Colonic mucosa (tissue), 4 donors: ENCODE data around the gene ESRRA. TPM values are rescaled to one million over a fixed set of nuclear protein-coding genes. Genes with fewer than 3 reads are reported as not detected.

ENCODE experiments used
- DNase-seq: peaks from one replicate; pipeline ENCODE4 v3.0.0-alpha.2; 2020
- H3K27ac ChIP-seq: fragments of 200-600 bp; one replicate; pipeline ENCODE4 v1.8.0; 2021
- H3K27me3 ChIP-seq: fragments of 200-600 bp; one replicate; pipeline ENCODE4 v1.8.0; 2021
- H3K36me3 ChIP-seq: fragments of 200-600 bp; one replicate; pipeline ENCODE4 v1.8.0; 2021
- H3K4me1 ChIP-seq: fragments of 200-600 bp; one replicate; pipeline ENCODE4 v1.8.0; 2021; ENCODE audit warnings: mild to moderate bottlenecking
- H3K4me3 ChIP-seq: fragments of 200-600 bp; one replicate; pipeline ENCODE4 v1.8.0; 2021
- H3K9ac ChIP-seq, 2 donors: one replicate each; pipeline ENCODE4 v1.7.0; 2013; ENCODE audit warnings: control low read depth in 2 of 2, low read depth in 2 of 2, low read length in 2 of 2
- H3K9me3 ChIP-seq: fragments of 200-600 bp; one replicate; pipeline ENCODE4 v1.8.0; 2021
- intact Hi-C: fragments of 100-400 bp; cut with DNase I; formaldehyde crosslinking; loops from one replicate; pipeline ENCODE4 v1.14.1; 2022
- total RNA-seq, 2 donors: library from RNA; stranded (reverse); fragmentation: NEBNext Ultra II Directional in 1 of 2; extraction: Animal tissue kit (Norgen Biotek cat#: 25700) in 1 of 2; gene quantifications; one replicate each; pipeline ENCODE4 v1.2.1, GENCODE V29; 2021
- TF ChIP-seq, protein P1 (sequence below): fragments of 200-600 bp; IDR thresholded peaks from one replicate; pipeline ENCODE4 v1.8.0; 2022; ENCODE audit warnings: antibody characterized with exemption, mild to moderate bottlenecking
- donor health status: healthy.
- donor health status: DM: no; HTN: no; CAD: no.
- donor health status: DM: no; HTN: no; CAD: no.

ESRRA gene
- total RNA-seq, 2 donors from 2014 or later: 150 to 187 TPM

DNA sequence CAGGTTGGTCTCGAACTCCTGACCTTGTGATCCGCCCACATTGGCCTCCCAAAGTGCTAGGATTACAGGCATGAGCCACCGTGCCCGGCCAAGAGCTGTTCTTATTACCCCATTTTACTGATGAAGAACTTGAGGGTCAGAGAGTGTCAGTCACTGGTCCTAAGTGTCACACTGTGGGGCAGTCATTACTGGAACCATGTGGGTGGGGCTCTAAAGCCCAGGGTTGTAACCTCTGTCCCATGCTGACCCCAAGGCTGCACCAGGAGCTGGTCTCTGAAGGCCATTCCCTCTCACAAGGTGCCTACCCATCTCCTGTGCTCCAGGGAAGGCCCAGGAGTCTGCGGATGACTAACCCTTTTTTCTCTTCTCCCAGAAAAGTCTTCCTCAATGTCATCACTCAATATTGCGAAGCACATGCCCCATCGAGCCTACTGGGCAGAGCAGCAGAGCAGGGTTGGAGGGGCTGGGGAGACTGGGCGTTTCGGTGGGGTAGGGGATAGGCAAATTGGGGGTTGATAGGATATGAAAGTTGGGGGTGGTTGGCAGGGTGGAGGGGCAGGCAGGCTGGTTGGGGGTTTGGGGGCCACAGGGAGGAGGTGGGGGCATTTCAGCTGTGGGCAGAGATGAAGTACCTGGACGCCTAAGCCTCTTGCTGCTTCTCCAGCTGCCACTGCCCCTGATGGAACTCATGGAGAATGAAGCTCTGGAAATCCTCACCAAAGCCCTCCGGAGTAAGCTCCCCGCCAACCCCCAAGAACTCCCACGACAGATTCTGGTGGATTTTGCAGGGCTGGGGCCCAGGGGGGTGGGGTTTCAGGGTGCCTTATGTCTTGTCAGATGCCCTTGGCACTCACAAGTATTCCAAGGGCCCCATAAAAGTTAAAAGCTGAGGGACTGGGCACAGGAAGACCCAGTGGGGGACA, 2.0 kb upstream of the ESRRA start:
- Histone ChIP-seq H3K9ac (peak overlapping the region; percentile 58 to 89), H3K4me1 (peaks cover 32% of the 10 kb centered on the region), H3K27ac (peak overlapping the region; percentile 99), H3K36me3 (no peaks in the 10 kb centered on the region), H3K27me3 (peaks cover 19% of the 10 kb centered on the region), H3K9me3 (no peaks in the 10 kb centered on the region), H3K4me3 (no peak overlapping the region)
- no peak for DNase-seq
- intact Hi-C loops: loop anchor here (2.0 to 5.0 kb wide), 2 partner anchors 35 to 101 kb away; no protein-coding TSS in a partner anchor
- TF ChIP-seq, protein P1, sequence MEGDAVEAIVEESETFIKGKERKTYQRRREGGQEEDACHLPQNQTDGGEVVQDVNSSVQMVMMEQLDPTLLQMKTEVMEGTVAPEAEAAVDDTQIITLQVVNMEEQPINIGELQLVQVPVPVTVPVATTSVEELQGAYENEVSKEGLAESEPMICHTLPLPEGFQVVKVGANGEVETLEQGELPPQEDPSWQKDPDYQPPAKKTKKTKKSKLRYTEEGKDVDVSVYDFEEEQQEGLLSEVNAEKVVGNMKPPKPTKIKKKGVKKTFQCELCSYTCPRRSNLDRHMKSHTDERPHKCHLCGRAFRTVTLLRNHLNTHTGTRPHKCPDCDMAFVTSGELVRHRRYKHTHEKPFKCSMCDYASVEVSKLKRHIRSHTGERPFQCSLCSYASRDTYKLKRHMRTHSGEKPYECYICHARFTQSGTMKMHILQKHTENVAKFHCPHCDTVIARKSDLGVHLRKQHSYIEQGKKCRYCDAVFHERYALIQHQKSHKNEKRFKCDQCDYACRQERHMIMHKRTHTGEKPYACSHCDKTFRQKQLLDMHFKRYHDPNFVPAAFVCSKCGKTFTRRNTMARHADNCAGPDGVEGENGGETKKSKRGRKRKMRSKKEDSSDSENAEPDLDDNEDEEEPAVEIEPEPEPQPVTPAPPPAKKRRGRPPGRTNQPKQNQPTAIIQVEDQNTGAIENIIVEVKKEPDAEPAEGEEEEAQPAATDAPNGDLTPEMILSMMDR: no peak

DNA sequence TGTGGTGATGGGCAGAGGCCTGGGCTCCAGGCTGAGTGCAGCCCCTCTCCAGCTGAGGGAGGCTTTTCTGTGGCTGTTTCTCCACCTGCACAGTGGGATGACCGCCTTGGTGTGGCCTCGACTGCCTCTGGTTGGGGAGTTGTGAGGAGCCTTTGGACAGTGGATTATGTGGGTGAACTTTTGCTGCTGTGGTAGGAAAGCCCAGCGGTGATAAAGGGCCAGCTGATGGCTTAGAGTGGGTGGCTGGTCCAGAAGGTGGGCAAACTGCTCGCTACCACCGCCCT, 1.4 kb upstream of the ESRRA start:
- TF ChIP-seq, protein P1: no peak
- Histone ChIP-seq H3K4me1 (peaks cover 32% of the 10 kb centered on the region), H3K27ac (peak overlapping the region; percentile 99), H3K4me3 (peak overlapping the region; percentile 45), H3K9ac (peak overlapping the region; percentile 58 to 89), H3K36me3 (no peaks in the 10 kb centered on the region), H3K9me3 (no peaks in the 10 kb centered on the region), H3K27me3 (peaks cover 13% of the 10 kb centered on the region)
- intact Hi-C loops: loop anchor here (5.0 kb wide), 1 partner anchor 102 kb away; no protein-coding TSS in a partner anchor
- DNase-seq: no peak

DNA sequence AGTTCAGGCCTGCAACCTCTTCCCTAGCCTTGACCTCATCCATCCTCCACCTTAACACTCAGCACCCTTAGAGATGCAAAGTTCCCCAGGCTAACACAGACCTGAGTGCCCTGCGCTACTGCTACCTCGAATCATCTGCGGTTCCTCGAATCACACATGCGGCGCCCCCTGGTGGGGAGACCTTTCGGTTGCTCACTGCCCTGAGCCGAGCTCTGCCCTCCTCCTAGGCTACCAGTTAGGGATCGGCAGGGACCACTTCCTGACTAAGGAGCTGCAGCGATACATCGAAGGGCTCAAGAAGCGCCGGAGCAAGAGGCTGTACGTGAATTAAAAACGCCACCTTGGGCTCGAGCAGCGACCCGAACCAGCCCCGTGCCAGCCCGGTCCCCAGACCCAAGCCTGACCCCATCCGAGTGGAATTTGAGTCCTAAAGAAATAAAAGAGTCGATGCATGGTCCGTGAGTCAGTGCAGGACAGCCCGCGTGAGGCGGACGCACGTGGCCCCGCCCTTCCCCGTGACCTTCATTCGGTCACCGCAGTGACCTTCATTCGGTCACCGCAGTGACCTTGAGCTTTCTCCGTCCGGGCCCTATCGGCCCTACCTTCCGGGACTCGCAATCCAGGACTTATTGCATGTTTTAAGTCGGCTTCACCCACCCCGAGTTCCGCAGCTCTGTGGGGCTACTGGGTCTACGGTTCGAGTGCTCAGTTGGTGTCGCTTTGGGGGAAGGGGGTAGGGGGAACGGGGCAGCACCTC, 830 bp upstream of the ESRRA start:
- H3K4me1 ChIP-seq: peaks cover 28% of the 10 kb centered on the region
- TF ChIP-seq, protein P1: peak; percentile 84
- intact Hi-C loops: loop anchor here (5.0 kb wide), 1 partner anchor 102 kb away; no protein-coding TSS in a partner anchor

DNA sequence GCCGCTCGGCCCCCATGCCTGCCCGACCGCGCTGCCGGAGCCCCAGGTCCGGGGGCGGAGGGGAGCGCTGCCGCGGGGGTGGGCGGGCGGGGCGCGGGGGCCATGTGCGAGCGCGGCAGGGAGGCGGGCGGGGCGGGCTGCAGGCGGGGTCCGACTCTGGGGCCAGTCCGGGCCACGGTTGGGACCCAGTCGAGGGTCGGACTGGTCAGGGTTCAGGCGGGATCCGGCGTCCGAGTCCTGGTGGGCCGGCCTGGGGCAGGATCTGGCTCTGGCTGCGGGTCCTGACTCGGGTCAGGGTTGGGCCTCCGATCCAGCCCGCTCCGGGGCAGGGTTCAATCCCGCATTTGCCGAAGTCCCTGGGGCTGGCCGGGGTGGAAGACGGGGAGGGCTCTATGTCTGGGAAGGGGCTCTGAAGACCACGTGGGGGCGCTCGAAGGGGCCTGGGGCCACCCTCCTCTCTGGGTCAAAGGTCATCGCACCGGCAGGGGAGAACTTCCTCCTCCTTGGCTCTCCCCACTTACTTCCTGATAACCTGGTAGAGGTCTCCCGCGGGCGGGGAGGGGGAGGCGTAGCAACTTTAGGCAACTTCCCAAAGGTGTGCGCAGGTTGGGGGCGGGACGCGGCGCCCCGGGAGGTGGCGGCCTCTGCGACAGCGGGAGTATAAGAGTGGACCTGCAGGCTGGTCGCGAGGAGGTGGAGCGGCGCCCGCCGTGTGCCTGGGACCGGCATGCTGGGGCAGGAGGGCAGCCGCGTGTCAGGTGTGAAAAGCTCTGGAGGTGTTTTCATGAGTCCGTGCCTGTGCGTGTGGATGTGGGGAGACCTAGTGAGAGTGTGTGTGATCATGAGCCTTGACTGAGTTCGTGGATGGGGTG, 603 bp downstream of the ESRRA start:
- peak; percentile 94 for DNase-seq
- Histone ChIP-seq H3K27me3 (no peaks in the 10 kb centered on the region), H3K27ac (peak overlapping the region; percentile 85), H3K4me3 (peak overlapping the region; percentile 61), H3K4me1 (peaks cover 13% of the 10 kb centered on the region), H3K9me3 (no peaks in the 10 kb centered on the region), H3K36me3 (no peaks in the 10 kb centered on the region), H3K9ac (peak overlapping the region; percentile 65 to 98)
- intact Hi-C loops: no loop called here
- TF ChIP-seq, protein P1: peak; percentile 19

More for the DNA sequence above, 830 bp upstream of the ESRRA start:
- Histone ChIP-seq H3K9ac (peak overlapping the region; percentile 58 to 89), H3K27ac (peak overlapping the region; percentile 99), H3K36me3 (no peaks in the 10 kb centered on the region), H3K27me3 (peaks cover 8% of the 10 kb centered on the region), H3K4me3 (peak overlapping the region; percentile 45), H3K9me3 (no peaks in the 10 kb centered on the region)
- DNase-seq: peak; percentile 97

DNA sequence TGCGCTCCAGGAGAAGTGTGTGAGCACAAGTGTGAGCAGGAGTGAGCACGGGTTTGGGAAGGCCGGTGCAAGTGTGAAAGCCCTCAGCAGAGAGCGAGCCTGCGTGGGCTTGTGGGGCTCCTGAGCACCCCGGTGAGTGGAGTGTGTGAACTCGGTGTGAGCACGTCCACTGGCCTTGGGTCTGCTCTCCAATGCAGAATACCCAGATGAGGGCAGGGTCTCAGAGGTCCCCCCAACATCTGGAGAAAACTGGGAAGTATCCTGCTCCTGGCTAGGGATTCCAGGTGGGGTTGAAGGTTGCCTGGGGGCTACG, 1.2 kb downstream of the ESRRA start:
- no peak for DNase-seq
- H3K27ac ChIP-seq: peak overlapping the region; percentile 85
- H3K9ac ChIP-seq: peak overlapping the region; percentile 65 to 98
- H3K36me3 ChIP-seq: no peaks in the 10 kb centered on the region
- TF ChIP-seq, protein P1: no peak
- H3K4me3 ChIP-seq: peak overlapping the region; percentile 61
- H3K9me3 ChIP-seq: no peaks in the 10 kb centered on the region
- H3K4me1 ChIP-seq: peaks cover 13% of the 10 kb centered on the region
- no peaks in the 10 kb centered on the region for H3K27me3 ChIP-seq
- intact Hi-C loops: no loop called here
